ACC112 (cell line): Measurements from ENCODE around the gene SPSB3.

ENCODE experiments used
- H2AFZ ChIP-seq: fragments of 200-600 bp; sonication (generic); one replicate; pipeline ENCODE4 v1.6.0; 2017; ENCODE audit warnings: antibody characterized with exemption, low read length; ENCODE audit not compliant: unreplicated experiment
- H3K27ac ChIP-seq: fragments of 200-600 bp; sonication (generic); 2 replicates; pipeline ENCODE4 v1.5.1; 2014; ENCODE audit warnings: low read depth, mild to moderate bottlenecking, antibody characterized with exemption, low read length, moderate library complexity
- H3K27me3 ChIP-seq: fragments of 200-600 bp; sonication (generic); 2 replicates; pipeline ENCODE4 v1.6.1; 2014; ENCODE audit warnings: mild to moderate bottlenecking, antibody characterized with exemption, low read length, moderate library complexity, mixed read lengths; ENCODE audit not compliant: insufficient read depth
- H3K36me3 ChIP-seq: fragments of 200-600 bp; sonication (generic); 2 replicates; pipeline ENCODE4 v1.6.1; 2016; ENCODE audit warnings: mild to moderate bottlenecking, antibody characterized with exemption, low read length, moderate library complexity, mixed read lengths; ENCODE audit not compliant: insufficient read depth
- H3K4me1 ChIP-seq: fragments of 200-600 bp; sonication (generic); one replicate; pipeline ENCODE4 v1.6.1; 2016; ENCODE audit warnings: low read length, mixed read lengths; ENCODE audit not compliant: insufficient read depth, unreplicated experiment, control insufficient read depth
- H3K4me3 ChIP-seq: fragments of 200-600 bp; sonication (generic); 2 replicates; pipeline ENCODE4 v1.5.1; 2014; ENCODE audit warnings: mild to moderate bottlenecking, low read depth, low read length
- H3K79me2 ChIP-seq: fragments of 200-600 bp; sonication (generic); one replicate; pipeline ENCODE4 v1.6.0; 2016; ENCODE audit warnings: low read length; ENCODE audit not compliant: control insufficient read depth, unreplicated experiment, insufficient read depth

SPSB3 gene

DNA sequence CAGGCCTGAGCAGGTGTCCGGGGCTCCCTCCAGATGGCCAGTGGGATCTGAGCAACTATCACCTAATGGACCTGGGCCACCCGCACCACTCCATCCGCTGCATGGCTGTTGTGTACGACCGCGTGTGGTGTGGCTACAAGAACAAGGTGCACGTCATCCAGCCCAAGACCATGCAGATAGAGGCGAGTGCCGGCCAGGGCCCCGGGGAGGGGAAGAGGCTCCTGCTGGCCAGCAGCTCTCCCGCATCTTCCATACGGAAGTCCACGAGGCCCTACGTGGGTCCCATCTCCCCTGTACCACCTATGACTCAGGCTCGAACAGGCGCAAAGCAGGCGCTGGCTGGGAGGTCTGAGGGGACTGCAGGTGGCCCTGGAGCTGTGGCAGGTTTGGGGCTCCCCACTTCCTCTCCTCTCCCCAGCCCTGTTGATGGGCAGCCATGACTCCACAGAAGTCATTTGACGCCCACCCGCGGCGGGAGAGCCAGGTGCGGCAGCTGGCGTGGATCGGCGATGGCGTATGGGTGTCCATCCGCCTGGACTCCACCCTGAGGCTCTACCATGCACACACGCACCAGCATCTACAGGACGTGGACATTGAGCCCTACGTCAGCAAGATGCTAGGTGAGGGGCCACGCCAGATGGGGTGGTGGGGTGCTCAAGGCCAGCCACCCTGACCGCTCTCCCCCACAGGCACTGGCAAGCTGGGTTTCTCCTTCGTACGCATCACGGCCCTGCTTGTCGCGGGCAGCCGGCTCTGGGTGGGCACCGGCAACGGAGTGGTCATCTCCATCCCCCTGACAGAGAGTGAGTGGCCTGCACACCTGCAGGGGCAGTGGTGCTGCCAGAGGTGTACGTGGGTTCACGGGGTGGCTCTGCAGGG, 15.0 kb downstream of the SPSB3 start:
- Histone ChIP-seq H3K27me3 (no peaks in the 10 kb centered on the region), H3K27ac (no peak overlapping the region), H3K36me3 (peaks cover 10% of the 10 kb centered on the region; the same call in 1 of the 2 replicates), H3K4me3 (no peak overlapping the region), H3K4me1 (peaks cover 9% of the 10 kb centered on the region), H2AFZ (no peak overlapping the region), H3K79me2 (peaks cover 7% of the 10 kb centered on the region)

DNA sequence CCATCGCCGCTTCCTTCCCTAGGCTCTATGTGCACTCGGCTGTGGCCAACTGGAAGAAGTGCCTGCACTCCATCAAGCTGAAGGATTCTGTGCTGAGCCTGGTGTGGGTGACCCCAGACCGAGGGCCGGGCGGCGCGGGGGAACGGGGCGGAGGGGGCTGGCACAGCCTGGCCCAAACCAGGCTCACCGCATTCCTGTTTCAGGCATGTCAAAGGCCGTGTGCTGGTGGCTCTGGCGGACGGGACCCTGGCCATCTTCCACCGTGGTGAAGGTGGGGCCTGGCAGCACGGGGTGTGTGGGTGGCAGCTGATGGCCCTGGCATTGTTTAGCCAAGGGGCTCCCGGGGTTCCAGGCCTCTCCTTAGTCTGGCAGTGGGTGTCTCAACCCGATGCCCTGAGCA, 15.7 kb downstream of the SPSB3 start:
- Histone ChIP-seq H3K79me2 (peaks cover under 1% of the 10 kb centered on the region), H2AFZ (no peak overlapping the region), H3K36me3 (peaks cover 10% of the 10 kb centered on the region; the same call in 1 of the 2 replicates), H3K27me3 (no peaks in the 10 kb centered on the region), H3K4me3 (no peak overlapping the region), H3K27ac (no peak overlapping the region), H3K4me1 (peaks cover 6% of the 10 kb centered on the region)

DNA sequence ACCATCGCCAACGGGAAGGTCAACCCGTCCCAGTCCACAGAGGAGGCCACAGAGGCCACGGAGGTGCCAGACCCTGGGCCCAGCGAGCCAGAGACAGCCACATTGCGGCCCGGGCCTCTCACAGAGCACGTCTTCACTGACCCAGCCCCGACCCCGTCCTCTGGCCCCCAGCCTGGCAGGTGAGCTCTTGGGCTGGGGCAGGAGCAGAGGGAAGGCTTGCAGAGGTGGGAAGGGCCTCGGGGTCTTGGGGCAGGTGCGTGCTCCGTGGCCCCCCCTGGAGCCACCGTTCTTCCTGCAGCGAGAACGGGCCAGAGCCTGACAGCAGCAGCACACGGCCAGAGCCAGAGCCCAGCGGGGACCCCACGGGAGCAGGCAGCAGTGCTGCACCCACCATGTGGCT, 16.1 kb downstream of the SPSB3 start:
- Histone ChIP-seq H2AFZ (no peak overlapping the region), H3K27ac (no peak overlapping the region), H3K4me3 (no peak overlapping the region), H3K4me1 (peaks cover 6% of the 10 kb centered on the region), H3K36me3 (peaks cover 10% of the 10 kb centered on the region; the same call in 1 of the 2 replicates), H3K79me2 (no peaks in the 10 kb centered on the region), H3K27me3 (no peaks in the 10 kb centered on the region)

DNA sequence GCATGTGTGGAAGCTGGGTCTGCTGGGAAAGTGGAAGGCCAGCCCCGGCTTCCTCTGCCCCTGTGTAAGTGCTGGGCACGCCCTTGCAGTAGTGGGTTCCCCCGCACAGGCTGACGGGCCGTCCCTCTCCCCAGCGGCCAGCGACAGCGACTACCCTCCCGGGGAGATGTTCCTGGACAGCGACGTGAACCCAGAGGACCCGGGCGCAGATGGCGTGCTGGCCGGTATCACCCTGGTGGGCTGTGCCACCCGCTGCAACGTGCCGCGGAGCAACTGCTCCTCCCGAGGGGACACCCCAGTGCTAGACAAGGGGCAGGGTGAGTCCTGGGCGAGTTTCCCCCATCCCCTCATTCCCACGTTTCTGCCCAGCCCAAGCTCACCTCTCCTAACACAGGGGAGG, 16.5 kb downstream of the SPSB3 start:
- H3K27ac ChIP-seq, result no peak overlapping the region
- H3K27me3 ChIP-seq, result no peaks in the 10 kb centered on the region
- peaks cover 6% of the 10 kb centered on the region for H3K4me1 ChIP-seq
- H3K36me3 ChIP-seq, result peaks cover 10% of the 10 kb centered on the region; the same call in 1 of the 2 replicates
- H2AFZ ChIP-seq, result no peak overlapping the region
- H3K79me2 ChIP-seq, result no peaks in the 10 kb centered on the region
- H3K4me3 ChIP-seq, result no peak overlapping the region

DNA sequence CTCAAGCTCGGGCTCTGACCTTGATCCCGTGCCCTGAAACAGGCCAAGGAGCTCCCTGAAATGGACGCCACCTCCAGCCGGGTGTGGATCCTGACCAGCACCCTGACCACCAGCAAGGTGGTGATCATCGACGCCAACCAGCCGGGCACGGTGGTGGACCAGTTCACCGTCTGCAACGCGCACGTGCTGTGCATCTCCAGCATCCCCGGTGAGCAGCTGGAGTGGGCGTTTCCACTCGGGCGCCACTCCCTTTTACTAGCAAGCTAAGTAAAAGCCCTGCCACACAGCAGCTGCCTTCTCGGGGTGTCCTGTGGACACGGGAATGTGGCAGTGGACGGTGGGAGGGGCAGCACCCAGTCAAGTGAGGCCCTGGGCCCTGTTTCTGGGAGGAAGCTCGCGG, 17.4 kb downstream of the SPSB3 start:
- no peak overlapping the region for H2AFZ ChIP-seq
- H3K79me2 ChIP-seq, result no peaks in the 10 kb centered on the region
- no peak overlapping the region for H3K4me3 ChIP-seq
- no peaks in the 10 kb centered on the region for H3K27me3 ChIP-seq
- H3K36me3 ChIP-seq, result peaks cover 10% of the 10 kb centered on the region; the same call in 1 of the 2 replicates
- no peak overlapping the region for H3K27ac ChIP-seq
- peaks cover 1% of the 10 kb centered on the region for H3K4me1 ChIP-seq

DNA sequence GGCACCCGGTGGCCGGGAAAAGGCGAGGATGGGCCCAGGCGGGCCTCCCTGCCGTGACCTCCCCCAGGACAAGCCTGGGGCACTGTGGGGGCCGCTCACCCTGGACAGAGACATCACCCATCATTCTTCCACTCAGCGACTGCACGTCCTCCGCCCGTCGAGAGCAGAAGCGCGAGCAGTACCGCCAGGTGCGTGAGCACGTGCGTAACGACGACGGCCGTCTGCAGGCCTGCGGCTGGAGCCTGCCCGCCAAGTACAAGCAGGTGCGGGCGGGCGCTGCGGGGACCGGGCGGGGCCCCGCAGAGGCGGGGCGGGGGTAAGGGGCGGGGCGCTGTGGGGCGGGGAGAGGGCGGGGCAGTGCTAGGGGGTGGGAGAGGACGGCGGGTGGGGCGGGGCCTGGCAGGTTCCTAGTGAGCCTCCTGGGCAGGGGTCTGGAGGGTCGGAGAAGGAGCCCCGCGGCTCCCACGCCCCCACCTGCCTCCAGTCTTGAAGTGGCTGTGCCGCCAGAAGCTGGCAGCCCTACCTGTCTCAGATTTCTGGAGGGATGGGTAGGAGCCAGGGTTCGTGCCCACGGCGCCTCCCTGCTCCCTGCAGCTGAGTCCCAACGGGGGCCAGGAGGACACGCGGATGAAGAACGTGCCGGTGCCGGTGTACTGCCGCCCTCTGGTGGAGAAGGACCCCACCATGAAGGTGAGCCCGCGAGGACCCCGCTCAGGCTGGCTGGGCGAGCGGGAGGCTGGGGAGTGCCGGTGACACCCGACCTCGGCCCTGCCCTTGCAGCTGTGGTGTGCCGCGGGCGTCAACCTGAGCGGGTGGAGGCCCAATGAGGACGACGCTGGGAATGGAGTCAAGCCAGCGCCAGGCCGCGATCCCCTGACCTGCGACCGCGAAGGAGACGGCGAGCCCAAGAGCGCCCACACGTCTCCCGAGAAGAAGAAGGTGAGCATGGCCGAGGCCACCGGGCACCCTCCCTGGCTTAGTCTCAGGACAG, 18.6 kb downstream of the SPSB3 start:
- Histone ChIP-seq H2AFZ (no peak overlapping the region), H3K27ac (no peak overlapping the region), H3K4me3 (no peak overlapping the region), H3K79me2 (no peaks in the 10 kb centered on the region), H3K36me3 (peaks cover 10% of the 10 kb centered on the region; the same call in 1 of the 2 replicates), H3K4me1 (no peaks in the 10 kb centered on the region), H3K27me3 (no peaks in the 10 kb centered on the region)

DNA sequence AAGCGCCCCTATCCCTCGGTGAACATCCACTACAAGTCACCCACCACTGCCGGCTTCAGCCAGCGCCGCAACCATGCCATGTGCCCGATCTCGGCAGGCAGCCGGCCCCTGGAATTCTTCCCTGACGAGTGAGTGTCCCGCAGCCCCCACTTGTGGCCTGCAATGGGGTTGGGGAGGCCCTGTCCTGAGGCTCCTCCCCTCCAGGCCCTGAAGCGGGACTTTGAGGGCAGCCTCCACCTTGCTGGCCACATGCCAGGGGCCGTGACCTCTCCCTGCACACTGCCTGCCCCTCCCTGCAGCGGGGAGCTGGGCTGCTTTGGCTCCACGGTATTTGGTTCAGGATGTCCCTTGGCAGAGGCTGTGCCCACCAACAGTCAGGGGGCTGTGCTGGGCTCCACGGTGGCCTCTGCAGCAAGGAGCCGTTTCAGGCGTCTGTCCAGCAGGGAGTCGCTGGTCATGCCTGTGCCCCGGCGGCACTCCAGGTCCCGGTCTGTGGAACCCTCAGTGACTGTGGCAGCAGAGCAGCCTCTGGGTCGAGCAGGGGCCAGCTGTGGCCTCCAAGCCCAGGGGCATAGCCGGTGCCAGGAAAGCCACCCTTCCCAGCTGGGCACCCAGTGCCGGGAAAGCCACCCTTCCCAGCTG, 19.4 kb downstream of the SPSB3 start:
- H3K27me3 ChIP-seq, result no peaks in the 10 kb centered on the region
- H3K4me3 ChIP-seq, result no peak overlapping the region
- H3K4me1 ChIP-seq, result no peaks in the 10 kb centered on the region
- peaks cover 5% of the 10 kb centered on the region; the same call in 1 of the 2 replicates for H3K36me3 ChIP-seq
- no peak overlapping the region for H2AFZ ChIP-seq
- H3K27ac ChIP-seq, result no peak overlapping the region
- no peaks in the 10 kb centered on the region for H3K79me2 ChIP-seq

DNA sequence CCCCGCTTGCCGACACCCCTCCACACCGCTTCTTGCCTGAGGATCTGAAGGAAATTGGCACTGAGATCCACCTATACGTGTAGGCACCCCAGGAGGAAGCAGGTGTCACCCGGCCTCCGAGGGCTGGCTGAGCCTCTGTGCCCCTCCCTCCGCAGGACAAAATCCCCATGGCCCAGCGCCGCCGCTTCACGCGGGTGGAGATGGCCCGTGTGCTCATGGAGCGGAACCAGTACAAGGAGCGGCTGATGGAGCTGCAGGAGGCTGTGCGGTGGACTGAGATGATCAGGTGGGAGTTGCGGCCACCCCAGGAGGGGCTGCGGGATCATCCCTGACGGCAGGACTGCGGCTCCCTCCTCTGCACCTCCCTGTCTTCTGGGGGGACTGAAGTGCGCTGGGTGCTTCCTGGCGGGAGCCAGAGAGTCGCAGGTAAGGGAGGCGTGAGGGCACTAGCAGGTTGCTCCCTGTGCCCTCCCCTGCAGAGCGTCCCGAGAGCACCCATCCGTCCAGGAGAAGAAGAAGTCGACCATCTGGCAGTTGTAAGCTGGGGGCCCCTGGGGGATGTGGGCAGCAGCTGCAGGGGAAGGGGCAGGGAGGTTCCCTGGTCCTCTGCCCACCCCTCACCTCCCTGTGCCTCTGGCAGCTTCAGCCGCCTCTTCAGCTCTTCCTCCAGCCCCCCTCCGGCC, 20.0 kb downstream of the SPSB3 start:
- Histone ChIP-seq H3K4me1 (no peaks in the 10 kb centered on the region), H3K79me2 (no peaks in the 10 kb centered on the region), H3K27ac (no peak overlapping the region), H3K36me3 (peaks cover 5% of the 10 kb centered on the region; the same call in 1 of the 2 replicates), H3K4me3 (no peak overlapping the region), H2AFZ (no peak overlapping the region), H3K27me3 (no peaks in the 10 kb centered on the region)

DNA sequence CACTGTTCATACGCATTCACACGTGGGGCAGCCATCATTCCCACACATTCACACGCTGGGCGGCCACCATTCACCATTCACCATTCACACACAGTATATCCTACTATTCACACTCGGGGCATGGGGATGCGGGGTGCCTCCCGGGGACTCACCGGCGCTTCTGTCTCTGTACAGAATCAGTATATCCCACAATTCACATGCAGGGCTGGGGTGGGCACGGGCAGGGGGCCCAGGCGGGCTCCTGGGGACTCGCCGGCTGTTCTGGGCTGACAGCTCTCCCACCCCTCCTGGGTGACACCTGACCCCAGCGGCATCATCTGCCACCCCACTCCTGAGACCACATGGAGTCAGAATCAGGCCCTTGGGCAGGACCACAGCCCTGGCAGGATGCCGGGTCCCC, 20.6 kb downstream of the SPSB3 start:
- peaks cover 5% of the 10 kb centered on the region; the same call in 1 of the 2 replicates for H3K36me3 ChIP-seq
- H3K4me3 ChIP-seq, result no peak overlapping the region

DNA sequence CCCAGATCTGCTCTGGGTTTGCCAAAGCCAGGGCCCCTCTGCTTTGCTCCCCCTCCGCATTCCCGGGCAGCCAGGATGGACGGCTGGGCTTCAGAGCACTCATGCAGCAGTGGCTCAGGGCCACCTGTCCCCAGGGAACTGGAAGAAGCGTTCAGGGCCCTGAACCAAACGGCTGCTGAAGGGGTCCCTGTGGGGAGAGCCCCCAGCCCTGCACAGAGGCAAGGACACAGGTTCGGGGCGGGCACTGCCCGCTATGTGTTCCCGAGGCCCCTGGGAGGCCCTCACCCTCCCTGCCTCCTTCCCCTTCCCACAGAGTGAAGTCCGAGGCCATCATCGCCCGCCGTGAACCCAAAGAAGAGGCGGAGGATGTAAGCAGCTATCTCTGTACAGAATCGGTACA, 21.5 kb downstream of the SPSB3 start:
- Histone ChIP-seq H3K36me3 (peaks cover 5% of the 10 kb centered on the region; the same call in 1 of the 2 replicates), H3K27me3 (no peaks in the 10 kb centered on the region), H2AFZ (no peak overlapping the region), H3K79me2 (no peaks in the 10 kb centered on the region), H3K4me3 (no peak overlapping the region), H3K4me1 (no peaks in the 10 kb centered on the region), H3K27ac (no peak overlapping the region)

More for the DNA sequence above, 20.6 kb downstream of the SPSB3 start:
- H3K4me1 ChIP-seq, result no peaks in the 10 kb centered on the region
- H2AFZ ChIP-seq, result no peak overlapping the region
- H3K27me3 ChIP-seq, result no peaks in the 10 kb centered on the region
- H3K79me2 ChIP-seq, result no peaks in the 10 kb centered on the region
- no peak overlapping the region for H3K27ac ChIP-seq
